Smooth muscle cell of the brain vasculature (primary cell): ENCODE results near the gene DSN1.
"Not testable (repeated sequence)": the region's sequence is repeated elsewhere in the genome, so short reads cannot be mapped to it uniquely, and the experiment has no call there.

Experiments
- DNase-seq: peaks from one replicate; pipeline ENCODE4 v3.0.0-alpha.2; 2012; ENCODE audit warnings: low read depth, low spot score

Gene DSN1, protein sequence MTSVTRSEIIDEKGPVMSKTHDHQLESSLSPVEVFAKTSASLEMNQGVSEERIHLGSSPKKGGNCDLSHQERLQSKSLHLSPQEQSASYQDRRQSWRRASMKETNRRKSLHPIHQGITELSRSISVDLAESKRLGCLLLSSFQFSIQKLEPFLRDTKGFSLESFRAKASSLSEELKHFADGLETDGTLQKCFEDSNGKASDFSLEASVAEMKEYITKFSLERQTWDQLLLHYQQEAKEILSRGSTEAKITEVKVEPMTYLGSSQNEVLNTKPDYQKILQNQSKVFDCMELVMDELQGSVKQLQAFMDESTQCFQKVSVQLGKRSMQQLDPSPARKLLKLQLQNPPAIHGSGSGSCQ

GRCh38 chr20:36773597-36774390 lies at the start of gene DSN1:
TSS of gene DSN1 (minus strand) at chr20:36773763. CDS start at chr20:36771458, 2,305 bp downstream.
- DNase-seq: peak; percentile 94

DNA sequence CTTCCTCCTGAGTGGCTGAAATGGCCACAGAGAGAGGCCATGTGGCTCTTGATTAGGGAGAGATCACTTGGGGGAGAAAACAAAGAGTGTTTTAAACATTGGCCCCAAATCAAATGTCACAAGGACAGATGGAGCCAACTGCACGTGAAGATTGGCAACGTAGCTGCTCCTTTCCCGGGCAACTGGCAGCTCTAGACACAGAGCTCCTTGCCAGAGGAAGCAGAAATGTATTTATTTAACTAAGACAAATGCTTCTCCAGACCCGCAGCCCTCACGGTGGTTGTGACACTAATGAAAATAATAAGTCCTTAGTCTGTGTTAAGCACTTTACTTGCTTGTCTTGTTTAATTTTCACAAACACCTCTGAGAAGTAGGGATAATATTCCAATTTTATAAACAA lies 49.6 kb upstream of the DSN1 start:
- DNase-seq: no peak

DNA sequence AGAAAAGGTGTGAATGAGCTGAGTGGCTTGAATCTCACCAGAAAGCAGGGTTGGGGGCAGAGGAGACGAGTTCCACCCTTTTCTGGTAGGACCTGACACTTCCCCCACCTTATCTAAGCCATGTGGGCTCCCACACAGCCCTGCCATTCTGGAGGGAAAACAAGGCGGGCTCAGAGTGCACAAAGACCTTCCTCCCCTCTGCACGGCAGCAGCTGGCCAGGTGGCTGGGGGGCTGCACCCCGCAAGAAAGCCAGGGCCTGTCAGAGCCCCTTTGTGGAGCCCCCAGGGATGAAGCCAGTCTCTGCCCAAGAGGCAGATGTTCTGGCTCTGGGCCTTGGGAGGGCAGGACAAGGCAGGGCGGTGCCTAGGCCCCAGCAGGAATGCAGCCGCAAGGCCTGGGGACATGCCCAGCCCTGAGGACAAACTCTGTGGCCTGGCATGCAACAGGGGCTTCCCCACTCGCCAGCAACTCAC lies 48.4 kb upstream of the DSN1 start:
- DNase-seq: no peak

DNA sequence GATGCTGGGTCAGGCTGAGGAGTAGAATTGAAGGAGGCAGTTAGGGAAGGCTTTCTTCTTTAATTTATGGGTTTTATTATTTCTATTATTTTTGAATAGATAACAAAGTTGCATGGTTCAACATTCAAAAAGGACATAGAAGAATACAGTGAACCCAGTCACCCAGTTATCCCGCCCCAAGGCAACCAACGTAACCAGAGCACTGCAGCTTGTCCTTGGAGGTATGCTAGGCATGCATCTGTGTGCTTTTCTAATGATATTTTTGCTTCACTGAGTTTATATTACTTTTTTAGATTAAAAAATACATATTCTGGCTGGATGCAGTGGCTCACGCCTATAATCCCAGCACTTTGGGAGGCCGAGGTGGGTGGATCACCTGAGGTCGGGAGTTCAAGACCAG lies 47.4 kb upstream of the DSN1 start:
- DNase-seq: no peak

- DNase-seq: no peak
These were observed 46.5 kb upstream of the DSN1 start for GRCh38 chr20:36820073-36820472.

GRCh38 chr20:36819659-36820058 lies 46.1 kb upstream of the DSN1 start:
- DNase-seq: no peak

DNA sequence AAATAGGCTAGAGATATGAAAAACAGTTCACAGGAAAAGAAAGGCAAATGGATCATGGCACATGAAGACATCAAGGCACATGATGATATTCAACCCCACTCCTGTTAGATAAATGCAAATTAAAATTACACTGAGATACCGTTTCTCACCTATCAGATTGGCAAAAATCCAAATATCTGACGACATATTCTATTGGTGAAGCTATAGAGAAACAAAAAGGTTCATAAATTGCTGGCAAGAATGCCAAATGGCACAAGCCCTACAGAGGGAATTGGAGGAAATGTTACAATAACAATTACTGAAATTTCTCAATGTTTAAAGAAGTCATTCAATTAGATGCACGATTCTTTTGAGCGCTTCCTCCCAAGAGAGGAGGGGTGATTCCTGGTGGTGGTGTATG lies 45.3 kb upstream of the DSN1 start:
- no peak for DNase-seq

DNA sequence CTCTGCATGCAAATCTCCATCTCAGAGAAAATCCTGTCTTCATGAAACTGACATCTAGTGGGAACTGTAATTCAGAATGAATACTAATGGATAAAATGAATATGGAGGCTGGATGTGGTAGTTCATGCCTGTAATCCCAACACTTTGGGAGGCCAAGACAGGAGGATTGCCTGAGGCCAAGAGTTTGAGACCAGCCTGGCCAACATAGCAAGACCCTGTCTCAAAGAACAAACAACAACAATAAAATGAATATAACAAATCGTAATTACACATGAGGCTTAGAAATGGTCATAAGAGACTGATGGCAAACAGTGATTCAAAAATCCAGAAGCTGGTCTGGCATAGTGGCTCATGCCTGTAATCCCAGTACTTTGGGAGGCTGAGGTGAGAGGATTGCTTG lies 44.6 kb upstream of the DSN1 start:
- no peak for DNase-seq

DNA sequence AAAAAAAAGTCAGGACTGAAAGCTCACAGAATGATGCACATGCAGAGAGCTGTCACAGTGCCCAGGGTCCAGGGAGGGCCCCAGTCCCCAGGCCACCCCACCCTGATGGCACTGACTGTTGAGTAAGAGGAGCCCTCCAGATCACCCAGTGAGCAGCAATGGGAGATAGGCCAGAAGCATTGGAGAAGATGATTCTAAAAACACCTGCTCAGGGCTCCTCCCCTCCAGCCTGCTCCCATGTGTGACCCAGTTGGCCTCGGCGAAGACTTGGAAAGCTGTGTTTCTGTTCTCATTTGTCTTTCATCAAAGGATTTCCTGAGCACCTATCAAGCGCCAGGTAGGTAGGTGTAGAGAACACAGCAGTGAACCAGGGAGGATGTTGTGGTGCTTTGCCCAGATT lies 43.9 kb upstream of the DSN1 start:
- DNase-seq: no peak

DNA sequence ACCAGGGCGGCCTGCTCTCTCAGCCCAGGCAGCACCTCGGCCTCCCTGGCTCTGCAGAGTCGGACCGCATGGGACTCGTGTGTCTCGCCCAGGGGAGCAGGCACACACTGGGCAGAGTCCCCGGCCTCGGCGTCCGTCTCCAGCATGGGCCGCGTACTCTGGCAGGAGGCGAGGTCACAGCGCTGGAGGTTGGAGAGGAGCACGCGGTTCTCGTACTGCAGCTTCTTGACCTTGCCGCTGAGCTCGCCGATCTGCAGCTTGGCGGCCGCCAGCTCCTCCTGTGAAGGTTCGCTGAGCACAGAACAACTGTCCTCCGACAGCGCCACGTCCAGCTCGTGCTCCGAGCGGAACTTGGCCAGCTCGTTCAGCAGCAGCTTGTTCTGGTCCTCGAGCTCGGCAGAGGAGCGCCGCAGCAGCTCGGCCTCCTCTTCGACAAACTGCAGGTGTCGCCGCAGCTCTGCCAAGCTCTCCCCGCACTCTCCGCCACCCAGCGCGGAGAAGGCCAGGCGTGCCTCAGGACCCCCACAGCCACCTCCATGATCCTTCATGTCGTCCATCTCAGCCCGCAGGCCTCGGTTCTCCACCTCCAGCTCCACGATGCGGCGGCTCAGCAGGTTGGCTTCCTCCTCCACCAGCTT lies 42.0 kb upstream of the DSN1 start:
- no peak for DNase-seq

- DNase-seq: no peak
These were observed 39.3 kb upstream of the DSN1 start for GRCh38 chr20:36812594-36813463.

- DNase-seq: peak; percentile 70
These were observed 35.0 kb upstream of the DSN1 start for GRCh38 chr20:36808317-36809257.

DNA sequence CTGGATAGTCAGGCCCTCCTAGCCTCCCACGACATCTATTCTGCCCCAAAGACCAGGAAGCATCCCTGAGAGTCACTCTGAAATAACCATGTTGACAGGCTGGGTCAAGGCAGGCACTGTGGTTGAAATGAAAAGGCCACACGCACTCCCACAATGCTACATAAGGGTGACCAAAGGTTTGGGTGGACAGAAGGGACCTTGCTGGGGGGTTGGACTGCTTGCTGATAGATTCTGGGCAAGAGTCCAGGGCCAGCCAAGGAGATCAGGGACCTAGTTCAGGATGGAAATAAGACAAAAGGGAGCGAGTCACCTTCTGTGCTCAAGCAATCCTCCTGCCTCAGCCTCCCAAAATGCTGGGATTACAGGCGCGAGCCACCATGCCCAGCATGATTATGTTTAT lies 32.5 kb upstream of the DSN1 start:
- no peak for DNase-seq

GRCh38 chr20:36805396-36805795 lies 31.8 kb upstream of the DSN1 start:
- DNase-seq: no peak

DNA sequence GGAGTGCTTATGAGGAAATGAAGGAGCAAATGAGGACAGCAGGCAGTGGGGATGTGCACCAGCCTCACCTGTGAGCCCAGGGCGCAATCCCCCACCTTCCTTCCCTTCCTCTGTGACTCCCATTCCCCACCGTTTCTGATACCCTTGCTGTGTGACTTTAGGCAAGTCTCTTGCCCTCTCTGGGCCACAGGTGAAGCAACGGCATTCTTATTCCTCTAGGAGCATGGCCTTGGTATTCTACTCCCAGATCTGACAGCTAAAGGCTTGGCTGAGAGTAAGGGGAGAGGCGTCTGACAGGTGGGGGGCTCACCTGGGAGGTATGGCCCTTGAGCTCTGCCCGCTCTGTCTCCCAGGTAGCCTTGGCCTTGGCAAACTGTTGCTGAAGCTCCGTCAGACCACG lies 30.9 kb upstream of the DSN1 start:
- DNase-seq: no peak

DNA sequence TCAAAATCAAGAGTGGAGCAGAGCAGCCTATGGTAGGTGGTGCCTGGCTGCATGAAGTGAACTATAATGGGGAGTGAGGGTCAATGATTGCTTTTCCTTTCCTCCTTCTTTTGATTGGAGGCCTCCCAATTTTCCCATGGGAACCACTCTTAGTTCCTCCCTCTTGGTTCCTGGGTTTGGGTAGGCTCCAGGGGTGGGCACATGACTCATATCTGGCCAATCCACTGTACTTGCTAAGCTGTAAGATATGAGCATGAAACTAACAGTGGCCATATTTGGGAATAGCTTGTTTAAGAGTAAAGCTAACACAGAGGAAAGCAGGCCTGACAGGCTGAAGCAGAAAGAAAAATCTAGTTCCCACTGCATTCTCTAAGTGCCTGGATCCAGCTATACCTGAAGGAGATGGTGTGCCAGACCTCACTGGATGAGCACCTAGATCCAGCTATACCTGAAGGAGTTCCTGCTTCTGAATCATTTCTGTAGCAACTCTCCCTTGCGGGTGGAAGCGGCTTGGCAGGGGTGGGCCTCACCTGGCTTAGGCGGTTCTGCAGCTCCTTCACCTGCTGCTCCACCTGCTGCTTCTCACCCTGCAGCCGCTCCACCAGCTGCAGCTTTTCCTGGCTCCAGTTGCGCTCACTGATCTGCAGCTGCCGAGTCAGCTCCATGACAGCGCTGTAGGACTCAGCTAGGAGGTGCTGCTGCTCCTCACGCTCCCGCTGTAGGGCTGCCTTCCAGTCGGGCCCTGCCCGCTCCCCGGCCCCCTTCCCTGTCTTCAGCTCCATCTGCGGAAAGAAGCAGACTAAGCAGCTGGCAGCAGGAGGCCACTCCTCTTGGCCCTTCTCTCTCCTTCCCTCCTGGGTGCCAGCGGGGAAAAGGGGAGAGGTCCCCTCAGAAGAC lies 29.0 kb upstream of the DSN1 start:
- no peak for DNase-seq

- DNase-seq: no peak
These were observed 26.8 kb upstream of the DSN1 start for GRCh38 chr20:36800410-36800809.

- DNase-seq: not testable (repeated sequence)
These were observed 25.8 kb upstream of the DSN1 start for GRCh38 chr20:36799313-36799712.

GRCh38 chr20:36796875-36797274 lies 23.3 kb upstream of the DSN1 start:
- no peak for DNase-seq
